ENCODE measurements around the gene IL1RAPL1.

IL1RAPL1 gene

DNA sequence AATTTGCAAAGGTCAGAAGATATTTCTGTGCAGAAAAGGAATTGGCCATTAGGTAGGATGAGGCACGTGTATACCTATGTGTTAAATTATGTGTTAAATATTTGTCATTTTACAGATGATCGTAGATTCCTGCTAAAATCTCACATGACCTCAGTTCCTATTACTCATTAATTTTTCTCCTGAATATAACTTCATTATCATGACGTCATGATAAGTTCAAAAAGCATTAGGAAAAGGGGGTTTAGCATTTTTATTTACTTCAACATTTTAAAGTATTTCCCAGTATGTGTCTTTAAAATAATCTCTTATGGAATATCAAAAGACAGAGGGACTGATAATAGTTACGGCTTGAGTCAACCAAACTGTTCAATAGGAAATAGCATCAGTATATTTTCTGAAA is 372.8 kb downstream of the IL1RAPL1 start:
- no peak overlapping the region for H3K27ac ChIP-seq (ENCODE audit: low read length)
- H3K36me3 ChIP-seq (ENCODE audit: insufficient read depth, low read length), result no peaks in the 10 kb centered on the region
- no peak overlapping the region for H3K4me3 ChIP-seq (ENCODE audit: low read depth in 1 of 2, low read length in 2 of 2)
- no peaks in the 10 kb centered on the region for H3K27me3 ChIP-seq (ENCODE audit: insufficient read depth, low read length, poor library complexity)
- no peaks in the 10 kb centered on the region for H3K4me1 ChIP-seq (ENCODE audit: insufficient read depth, low read length)
- H4K20me1 ChIP-seq (ENCODE audit: insufficient read depth, low read length), result no peaks in the 10 kb centered on the region
- H3K4me2 ChIP-seq (ENCODE audit: insufficient read depth, low read length), result no peak overlapping the region
- no peak for DNase-seq
- no peak for TF ChIP-seq EZH2 (IDR thresholded peaks at IDR 0.05; ENCODE audit: borderline replicate concordance, low read depth, low read length, severe bottlenecking)
- TF ChIP-seq, protein P1, sequence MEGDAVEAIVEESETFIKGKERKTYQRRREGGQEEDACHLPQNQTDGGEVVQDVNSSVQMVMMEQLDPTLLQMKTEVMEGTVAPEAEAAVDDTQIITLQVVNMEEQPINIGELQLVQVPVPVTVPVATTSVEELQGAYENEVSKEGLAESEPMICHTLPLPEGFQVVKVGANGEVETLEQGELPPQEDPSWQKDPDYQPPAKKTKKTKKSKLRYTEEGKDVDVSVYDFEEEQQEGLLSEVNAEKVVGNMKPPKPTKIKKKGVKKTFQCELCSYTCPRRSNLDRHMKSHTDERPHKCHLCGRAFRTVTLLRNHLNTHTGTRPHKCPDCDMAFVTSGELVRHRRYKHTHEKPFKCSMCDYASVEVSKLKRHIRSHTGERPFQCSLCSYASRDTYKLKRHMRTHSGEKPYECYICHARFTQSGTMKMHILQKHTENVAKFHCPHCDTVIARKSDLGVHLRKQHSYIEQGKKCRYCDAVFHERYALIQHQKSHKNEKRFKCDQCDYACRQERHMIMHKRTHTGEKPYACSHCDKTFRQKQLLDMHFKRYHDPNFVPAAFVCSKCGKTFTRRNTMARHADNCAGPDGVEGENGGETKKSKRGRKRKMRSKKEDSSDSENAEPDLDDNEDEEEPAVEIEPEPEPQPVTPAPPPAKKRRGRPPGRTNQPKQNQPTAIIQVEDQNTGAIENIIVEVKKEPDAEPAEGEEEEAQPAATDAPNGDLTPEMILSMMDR (IDR thresholded peaks at IDR 0.05; ENCODE audit: borderline replicate concordance, extremely low read depth, low read length, poor library complexity, severe bottlenecking), result no peak
- H3K79me2 ChIP-seq (ENCODE audit: insufficient read depth, low read length), result no peaks in the 10 kb centered on the region
- no peak for ATAC-seq (ENCODE audit: insufficient read depth, low read depth)
- H2AFZ ChIP-seq (ENCODE audit: low read depth, low read length), result no peak overlapping the region
- H3K9ac ChIP-seq (ENCODE audit: low read depth, low read length), result no peak overlapping the region
- no peaks in the 10 kb centered on the region for H3K9me3 ChIP-seq (ENCODE audit: insufficient read depth, low read length, severe bottlenecking)

DNA sequence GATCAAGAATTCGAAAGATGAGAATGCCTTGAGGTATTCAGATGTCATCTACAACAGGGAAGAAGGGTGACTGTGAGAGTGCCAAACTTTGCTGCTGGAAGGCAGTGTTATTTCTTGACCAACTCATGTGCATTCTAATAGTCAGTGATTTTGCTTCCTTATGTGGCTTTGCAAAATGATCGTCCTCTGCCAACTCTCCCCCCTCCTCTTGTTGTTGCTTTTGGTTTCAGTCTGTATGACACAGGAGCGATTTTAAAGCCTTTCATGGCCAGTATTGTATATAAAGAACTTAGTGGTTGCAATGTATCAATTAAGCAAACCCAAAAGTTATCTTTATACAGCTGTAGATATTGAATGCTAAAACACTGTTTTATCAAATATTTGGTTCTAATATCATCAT is 379.1 kb downstream of the IL1RAPL1 start:
- no peak overlapping the region for H3K27ac ChIP-seq (ENCODE audit: low read length)
- no peaks in the 10 kb centered on the region for H3K4me1 ChIP-seq (ENCODE audit: insufficient read depth, low read length)
- no peaks in the 10 kb centered on the region for H3K79me2 ChIP-seq (ENCODE audit: insufficient read depth, low read length)
- H3K9ac ChIP-seq (ENCODE audit: low read depth, low read length), result no peak overlapping the region
- TF ChIP-seq, protein P1 (IDR thresholded peaks at IDR 0.05; ENCODE audit: borderline replicate concordance, extremely low read depth, low read length, poor library complexity, severe bottlenecking), result no peak
- TF ChIP-seq EZH2 (IDR thresholded peaks at IDR 0.05; ENCODE audit: borderline replicate concordance, low read depth, low read length, severe bottlenecking), result no peak
- ATAC-seq (ENCODE audit: insufficient read depth, low read depth), result no peak
- H3K4me3 ChIP-seq (ENCODE audit: low read depth in 1 of 2, low read length in 2 of 2), result no peak overlapping the region
- H2AFZ ChIP-seq (ENCODE audit: low read depth, low read length), result no peak overlapping the region
- H3K36me3 ChIP-seq (ENCODE audit: insufficient read depth, low read length), result no peaks in the 10 kb centered on the region
- H3K9me3 ChIP-seq (ENCODE audit: insufficient read depth, low read length, severe bottlenecking), result no peaks in the 10 kb centered on the region
- H3K4me2 ChIP-seq (ENCODE audit: insufficient read depth, low read length), result no peak overlapping the region
- no peaks in the 10 kb centered on the region for H3K27me3 ChIP-seq (ENCODE audit: insufficient read depth, low read length, poor library complexity)
- DNase-seq, result no peak
- H4K20me1 ChIP-seq (ENCODE audit: insufficient read depth, low read length), result no peaks in the 10 kb centered on the region

DNA sequence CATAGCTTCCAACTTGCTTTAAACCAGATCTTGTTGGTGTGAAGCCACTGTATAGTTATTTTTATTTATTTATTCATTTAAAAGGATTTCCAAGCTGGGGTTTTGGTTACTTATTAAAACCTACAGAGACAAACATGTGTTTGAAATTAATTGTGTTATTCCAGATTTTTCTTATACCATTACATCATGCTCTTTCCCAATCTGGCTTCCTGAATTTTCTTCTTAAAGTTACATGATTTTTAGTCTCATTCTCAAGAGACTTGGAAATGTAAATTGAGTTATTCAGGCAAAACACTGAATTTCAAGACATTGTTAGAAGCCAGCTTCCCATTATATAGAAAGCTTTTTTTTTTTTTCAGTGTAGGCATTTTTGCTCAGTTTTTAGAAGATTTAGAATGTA is 381.9 kb downstream of the IL1RAPL1 start:
- TF ChIP-seq, protein P1 (IDR thresholded peaks at IDR 0.05; ENCODE audit: borderline replicate concordance, extremely low read depth, low read length, poor library complexity, severe bottlenecking), result no peak
- no peak for TF ChIP-seq EZH2 (IDR thresholded peaks at IDR 0.05; ENCODE audit: borderline replicate concordance, low read depth, low read length, severe bottlenecking)
- Histone ChIP-seq H2AFZ (ENCODE audit: low read depth, low read length) (no peak overlapping the region), H3K9me3 (ENCODE audit: insufficient read depth, low read length, severe bottlenecking) (no peaks in the 10 kb centered on the region), H3K36me3 (ENCODE audit: insufficient read depth, low read length) (no peaks in the 10 kb centered on the region), H3K27me3 (ENCODE audit: insufficient read depth, low read length, poor library complexity) (no peaks in the 10 kb centered on the region), H3K4me1 (ENCODE audit: insufficient read depth, low read length) (no peaks in the 10 kb centered on the region), H3K4me3 (ENCODE audit: low read depth in 1 of 2, low read length in 2 of 2) (no peak overlapping the region), H3K4me2 (ENCODE audit: insufficient read depth, low read length) (no peak overlapping the region), H3K9ac (ENCODE audit: low read depth, low read length) (no peak overlapping the region), H4K20me1 (ENCODE audit: insufficient read depth, low read length) (no peaks in the 10 kb centered on the region), H3K27ac (ENCODE audit: low read length) (no peak overlapping the region), H3K79me2 (ENCODE audit: insufficient read depth, low read length) (no peaks in the 10 kb centered on the region)
- ATAC-seq (ENCODE audit: insufficient read depth, low read depth) (no peak), DNase-seq (no peak)

DNA sequence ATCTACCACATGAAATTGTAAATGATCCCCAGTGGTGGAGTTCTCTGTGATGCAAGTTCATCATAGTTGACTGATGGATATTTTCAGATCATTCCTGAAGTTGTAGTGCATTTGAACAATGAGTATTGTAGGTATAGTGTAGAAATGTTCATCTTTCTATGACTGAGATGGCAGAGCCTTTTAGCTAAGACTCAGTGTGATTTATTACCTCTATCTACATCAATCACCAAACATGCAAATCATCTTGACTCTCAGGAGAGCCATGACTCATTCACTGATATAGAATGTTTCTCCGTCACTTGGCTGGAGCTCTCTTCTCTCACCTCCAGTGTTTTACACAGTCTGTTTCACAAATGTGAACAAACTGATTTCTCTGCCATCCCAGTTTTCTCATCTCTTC is 392.6 kb downstream of the IL1RAPL1 start:
- no peak overlapping the region for H3K4me2 ChIP-seq (ENCODE audit: insufficient read depth, low read length)
- H3K4me1 ChIP-seq (ENCODE audit: insufficient read depth, low read length), result no peaks in the 10 kb centered on the region
- ATAC-seq (ENCODE audit: insufficient read depth, low read depth), result no peak
- H3K4me3 ChIP-seq (ENCODE audit: low read depth in 1 of 2, low read length in 2 of 2), result no peak overlapping the region
- H3K27me3 ChIP-seq (ENCODE audit: insufficient read depth, low read length, poor library complexity), result no peaks in the 10 kb centered on the region
- no peak for TF ChIP-seq EZH2 (IDR thresholded peaks at IDR 0.05; ENCODE audit: borderline replicate concordance, low read depth, low read length, severe bottlenecking)
- no peak overlapping the region for H2AFZ ChIP-seq (ENCODE audit: low read depth, low read length)
- H3K9me3 ChIP-seq (ENCODE audit: insufficient read depth, low read length, severe bottlenecking), result no peaks in the 10 kb centered on the region
- DNase-seq, result no peak
- no peaks in the 10 kb centered on the region for H3K79me2 ChIP-seq (ENCODE audit: insufficient read depth, low read length)
- H3K9ac ChIP-seq (ENCODE audit: low read depth, low read length), result no peak overlapping the region
- no peaks in the 10 kb centered on the region for H3K36me3 ChIP-seq (ENCODE audit: insufficient read depth, low read length)
- H4K20me1 ChIP-seq (ENCODE audit: insufficient read depth, low read length), result no peaks in the 10 kb centered on the region
- no peak overlapping the region for H3K27ac ChIP-seq (ENCODE audit: low read length)

Measured in DND-41 (cell line).